LNCaP clone FGC (cell line): ENCODE results near the gene CCDC182.

Source experiments
- DNase-seq: peaks from one replicate; pipeline ENCODE4 v3.0.0-alpha.2; 2011; ENCODE audit warnings: low read depth
- H3K4me3 ChIP-seq: 2 replicates; pipeline ENCODE4 v1.5.1; 2011; ENCODE audit warnings: mild to moderate bottlenecking, low read depth, low read length, control low read depth
- TF ChIP-seq, protein P1 (sequence below): IDR thresholded peaks from 2 replicates; pipeline ENCODE4 v1.5.1; 2012; ENCODE audit warnings: mild to moderate bottlenecking; ENCODE audit not compliant: control insufficient read depth, insufficient read depth; ENCODE audit errors: extremely low read depth

The CCDC182 gene

GRCh38 chr17:57730026-57730701, 14.9 kb downstream of the CCDC182 start:
- DNase-seq: no peak
- H3K4me3 ChIP-seq: no peak overlapping the region
- TF ChIP-seq, protein P1, sequence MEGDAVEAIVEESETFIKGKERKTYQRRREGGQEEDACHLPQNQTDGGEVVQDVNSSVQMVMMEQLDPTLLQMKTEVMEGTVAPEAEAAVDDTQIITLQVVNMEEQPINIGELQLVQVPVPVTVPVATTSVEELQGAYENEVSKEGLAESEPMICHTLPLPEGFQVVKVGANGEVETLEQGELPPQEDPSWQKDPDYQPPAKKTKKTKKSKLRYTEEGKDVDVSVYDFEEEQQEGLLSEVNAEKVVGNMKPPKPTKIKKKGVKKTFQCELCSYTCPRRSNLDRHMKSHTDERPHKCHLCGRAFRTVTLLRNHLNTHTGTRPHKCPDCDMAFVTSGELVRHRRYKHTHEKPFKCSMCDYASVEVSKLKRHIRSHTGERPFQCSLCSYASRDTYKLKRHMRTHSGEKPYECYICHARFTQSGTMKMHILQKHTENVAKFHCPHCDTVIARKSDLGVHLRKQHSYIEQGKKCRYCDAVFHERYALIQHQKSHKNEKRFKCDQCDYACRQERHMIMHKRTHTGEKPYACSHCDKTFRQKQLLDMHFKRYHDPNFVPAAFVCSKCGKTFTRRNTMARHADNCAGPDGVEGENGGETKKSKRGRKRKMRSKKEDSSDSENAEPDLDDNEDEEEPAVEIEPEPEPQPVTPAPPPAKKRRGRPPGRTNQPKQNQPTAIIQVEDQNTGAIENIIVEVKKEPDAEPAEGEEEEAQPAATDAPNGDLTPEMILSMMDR: no peak

DNA sequence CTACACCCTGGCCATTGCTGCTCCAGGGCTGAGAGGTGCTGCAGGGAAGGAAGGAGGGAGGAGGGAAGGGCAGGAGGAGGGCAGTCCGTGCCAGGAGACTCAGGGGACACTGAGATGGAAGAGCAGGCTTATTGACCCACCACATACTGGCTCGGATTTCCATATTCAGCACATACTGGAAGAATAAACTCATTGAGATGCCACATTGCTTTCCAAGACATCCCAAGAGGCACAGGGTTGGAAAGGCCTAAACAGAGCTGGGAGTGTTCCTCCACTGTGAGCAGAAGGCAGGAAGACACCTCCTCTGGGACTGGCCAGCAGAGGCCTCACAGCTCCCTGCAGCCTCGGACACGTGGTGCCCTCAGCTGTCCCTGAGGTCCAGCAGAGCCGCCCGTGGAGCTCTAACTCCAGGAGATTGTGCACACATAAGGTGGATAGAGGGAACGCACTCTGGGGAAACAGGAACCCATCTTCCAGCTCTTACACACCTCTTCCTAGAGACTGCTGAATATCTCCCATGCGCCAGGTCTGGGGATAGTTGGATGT, 17.4 kb downstream of the CCDC182 start:
- no peak overlapping the region for H3K4me3 ChIP-seq
- TF ChIP-seq, protein P1: no peak
- no peak for DNase-seq

DNA sequence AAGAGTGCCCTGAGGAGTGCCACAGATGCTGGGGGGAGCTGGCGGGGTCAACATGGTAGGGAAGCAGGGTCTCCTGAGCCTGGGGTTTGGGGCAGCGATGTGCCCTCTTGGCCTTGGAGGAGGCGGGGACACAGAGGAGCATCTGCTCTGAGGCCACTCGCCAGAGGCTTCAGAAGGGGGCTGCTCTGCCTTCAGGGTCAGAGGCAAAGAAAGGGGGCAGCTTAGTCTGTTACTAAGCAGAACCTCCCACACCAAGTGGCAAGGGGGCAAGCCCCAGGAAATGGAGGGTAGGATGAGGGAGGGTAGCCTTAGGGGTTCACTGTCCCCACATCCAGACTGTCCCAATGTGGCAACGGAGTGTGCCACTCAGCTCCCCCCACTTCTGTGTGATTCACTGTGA, 18.3 kb downstream of the CCDC182 start:
- TF ChIP-seq, protein P1: no peak
- no peak overlapping the region for H3K4me3 ChIP-seq
- DNase-seq: no peak

DNA sequence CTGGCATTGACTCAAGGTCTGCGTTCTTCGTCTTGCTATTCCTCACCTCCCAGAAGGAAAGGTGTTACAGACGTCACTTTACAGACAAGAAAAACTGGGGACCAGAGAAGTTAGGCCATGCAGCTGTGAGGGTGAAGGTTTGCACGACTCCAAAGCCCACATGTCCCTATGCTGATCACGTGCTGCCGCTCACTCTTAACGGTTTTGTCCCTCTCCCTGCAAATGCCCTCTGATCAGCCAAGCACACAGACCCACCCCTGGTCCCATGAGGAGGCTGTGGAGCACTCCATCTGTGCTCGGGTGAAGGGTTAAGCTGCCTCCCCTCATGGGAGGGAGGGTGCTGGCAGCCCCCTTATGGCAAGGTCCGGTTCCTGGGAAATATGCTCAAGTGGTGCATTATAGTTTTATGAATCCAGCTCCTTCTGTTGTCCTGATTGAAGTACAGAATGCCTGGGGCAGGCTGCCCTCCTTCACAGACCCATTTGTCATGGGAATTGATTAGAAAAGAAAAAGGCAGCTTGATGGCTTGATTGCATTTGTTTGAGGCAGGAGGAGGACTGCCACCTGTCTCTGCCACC, 18.8 kb downstream of the CCDC182 start:
- no peak for DNase-seq
- no peak overlapping the region for H3K4me3 ChIP-seq
- TF ChIP-seq, protein P1: no peak

GRCh38 chr17:57724729-57725125, 20.4 kb downstream of the CCDC182 start:
- no peak overlapping the region for H3K4me3 ChIP-seq
- TF ChIP-seq, protein P1: no peak
- DNase-seq: no peak

GRCh38 chr17:57724026-57724728, 20.9 kb downstream of the CCDC182 start:
- TF ChIP-seq, protein P1: no peak
- H3K4me3 ChIP-seq: no peak overlapping the region
- DNase-seq: no peak
